HEK293 (cell line): ENCODE measurements around the gene ZNF735.

Experiments
- ZBTB1 ChIP-seq: fragments of 450-650 bp; formaldehyde crosslinking; IDR thresholded peaks from 2 replicates; pipeline ENCODE4 v1.5.1; 2016; ENCODE audit warnings: missing biosample characterization, missing genetic modification characterization
- ZBTB20 ChIP-seq: fragments of 450-650 bp; formaldehyde crosslinking; IDR thresholded peaks from 2 replicates; pipeline ENCODE4 v1.5.1; 2016; ENCODE audit warnings: missing biosample characterization, missing genetic modification characterization
- ZFHX2 ChIP-seq: fragments of 450-650 bp; formaldehyde crosslinking; conservative IDR thresholded peaks from 2 replicates; pipeline ENCODE4 v1.5.1; 2016; ENCODE audit warnings: missing biosample characterization, missing genetic modification characterization
- ZNF140 ChIP-seq: fragments of 450-650 bp; formaldehyde crosslinking; IDR thresholded peaks from 2 replicates; pipeline ENCODE4 v1.5.1; 2016; ENCODE audit warnings: missing biosample characterization, missing genetic modification characterization
- ZNF324 ChIP-seq: fragments of 450-650 bp; formaldehyde crosslinking; IDR thresholded peaks from 2 replicates; pipeline ENCODE4 v1.5.1; 2016; ENCODE audit warnings: missing biosample characterization, missing genetic modification characterization
- ZNF510 ChIP-seq: fragments of 450-650 bp; formaldehyde crosslinking; IDR thresholded peaks from 2 replicates; pipeline ENCODE4 v1.5.1; 2018; ENCODE audit warnings: mild to moderate bottlenecking, missing genetic modification characterization, missing biosample characterization; ENCODE audit not compliant: insufficient replicate concordance
- ZNF558 ChIP-seq: fragments of 450-650 bp; formaldehyde crosslinking; IDR thresholded peaks from 2 replicates; pipeline ENCODE4 v1.5.1; 2016; ENCODE audit warnings: missing biosample characterization, missing genetic modification characterization
- TF ChIP-seq, protein P1 (sequence below): fragments of 450-650 bp; formaldehyde crosslinking; IDR thresholded peaks from 2 replicates; pipeline ENCODE4 v1.5.1; 2016; ENCODE audit warnings: missing biosample characterization, missing genetic modification characterization
- TF ChIP-seq, protein P2 (sequence below): fragments of 450-650 bp; formaldehyde crosslinking; IDR thresholded peaks from 2 replicates; pipeline ENCODE4 v1.5.1; 2016; ENCODE audit warnings: missing biosample characterization, missing genetic modification characterization, low read depth
- TF ChIP-seq, protein P3 (sequence below): fragments of 450-650 bp; formaldehyde crosslinking; conservative IDR thresholded peaks from 2 replicates; pipeline ENCODE4 v1.5.1; 2016; ENCODE audit warnings: low read depth, missing biosample characterization, missing genetic modification characterization
- TF ChIP-seq, protein P4 (sequence below): fragments of 450-650 bp; formaldehyde crosslinking; IDR thresholded peaks from 2 replicates; pipeline ENCODE4 v1.5.1; 2016; ENCODE audit warnings: missing biosample characterization, missing genetic modification characterization
- TF ChIP-seq, protein P5 (sequence below): fragments of 450-650 bp; formaldehyde crosslinking; IDR thresholded peaks from 2 replicates; pipeline ENCODE4 v1.5.1; 2016; ENCODE audit warnings: missing biosample characterization, missing genetic modification characterization
- TF ChIP-seq, protein P6 (sequence below): fragments of 450-650 bp; formaldehyde crosslinking; IDR thresholded peaks from 2 replicates; pipeline ENCODE4 v1.5.1; 2016; ENCODE audit warnings: missing biosample characterization, missing genetic modification characterization, borderline replicate concordance

DNA sequence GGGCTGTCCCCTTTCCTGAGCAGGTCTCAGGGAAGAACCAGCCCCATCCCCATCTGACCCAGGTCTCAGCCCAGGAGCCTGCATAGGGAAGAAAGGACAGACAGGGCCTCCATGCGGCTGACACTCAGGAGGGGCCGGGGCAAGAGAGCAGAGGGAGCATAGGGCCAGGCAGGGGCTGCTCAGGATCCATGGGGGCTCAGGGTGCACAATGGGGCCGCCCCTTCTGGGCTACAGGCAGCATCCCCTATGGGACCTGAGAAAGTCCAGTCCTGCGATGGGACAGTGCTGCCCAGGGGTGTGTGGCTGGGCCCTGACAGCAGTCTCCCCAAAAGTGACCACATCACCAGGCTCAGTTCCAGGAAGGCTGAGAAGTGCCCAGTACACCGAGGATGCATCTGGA lies 32.7 kb upstream of the ZNF735 start:
- TF ChIP-seq, protein P1, sequence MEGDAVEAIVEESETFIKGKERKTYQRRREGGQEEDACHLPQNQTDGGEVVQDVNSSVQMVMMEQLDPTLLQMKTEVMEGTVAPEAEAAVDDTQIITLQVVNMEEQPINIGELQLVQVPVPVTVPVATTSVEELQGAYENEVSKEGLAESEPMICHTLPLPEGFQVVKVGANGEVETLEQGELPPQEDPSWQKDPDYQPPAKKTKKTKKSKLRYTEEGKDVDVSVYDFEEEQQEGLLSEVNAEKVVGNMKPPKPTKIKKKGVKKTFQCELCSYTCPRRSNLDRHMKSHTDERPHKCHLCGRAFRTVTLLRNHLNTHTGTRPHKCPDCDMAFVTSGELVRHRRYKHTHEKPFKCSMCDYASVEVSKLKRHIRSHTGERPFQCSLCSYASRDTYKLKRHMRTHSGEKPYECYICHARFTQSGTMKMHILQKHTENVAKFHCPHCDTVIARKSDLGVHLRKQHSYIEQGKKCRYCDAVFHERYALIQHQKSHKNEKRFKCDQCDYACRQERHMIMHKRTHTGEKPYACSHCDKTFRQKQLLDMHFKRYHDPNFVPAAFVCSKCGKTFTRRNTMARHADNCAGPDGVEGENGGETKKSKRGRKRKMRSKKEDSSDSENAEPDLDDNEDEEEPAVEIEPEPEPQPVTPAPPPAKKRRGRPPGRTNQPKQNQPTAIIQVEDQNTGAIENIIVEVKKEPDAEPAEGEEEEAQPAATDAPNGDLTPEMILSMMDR (tag by site-specific recombination): no peak
- TF ChIP-seq, protein P2, sequence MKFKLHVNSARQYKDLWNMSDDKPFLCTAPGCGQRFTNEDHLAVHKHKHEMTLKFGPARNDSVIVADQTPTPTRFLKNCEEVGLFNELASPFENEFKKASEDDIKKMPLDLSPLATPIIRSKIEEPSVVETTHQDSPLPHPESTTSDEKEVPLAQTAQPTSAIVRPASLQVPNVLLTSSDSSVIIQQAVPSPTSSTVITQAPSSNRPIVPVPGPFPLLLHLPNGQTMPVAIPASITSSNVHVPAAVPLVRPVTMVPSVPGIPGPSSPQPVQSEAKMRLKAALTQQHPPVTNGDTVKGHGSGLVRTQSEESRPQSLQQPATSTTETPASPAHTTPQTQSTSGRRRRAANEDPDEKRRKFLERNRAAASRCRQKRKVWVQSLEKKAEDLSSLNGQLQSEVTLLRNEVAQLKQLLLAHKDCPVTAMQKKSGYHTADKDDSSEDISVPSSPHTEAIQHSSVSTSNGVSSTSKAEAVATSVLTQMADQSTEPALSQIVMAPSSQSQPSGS (tag by site-specific recombination): no peak
- TF ChIP-seq ZNF510 (tag by site-specific recombination) (no peak), ZNF324 (tag by site-specific recombination) (no peak), ZBTB1 (tag by site-specific recombination) (no peak), ZNF558 (no peak), ZFHX2 (tag by site-specific recombination) (no peak), ZNF140 (tag by site-specific recombination) (no peak), ZBTB20 (tag by site-specific recombination) (no peak)
- TF ChIP-seq, protein P3, sequence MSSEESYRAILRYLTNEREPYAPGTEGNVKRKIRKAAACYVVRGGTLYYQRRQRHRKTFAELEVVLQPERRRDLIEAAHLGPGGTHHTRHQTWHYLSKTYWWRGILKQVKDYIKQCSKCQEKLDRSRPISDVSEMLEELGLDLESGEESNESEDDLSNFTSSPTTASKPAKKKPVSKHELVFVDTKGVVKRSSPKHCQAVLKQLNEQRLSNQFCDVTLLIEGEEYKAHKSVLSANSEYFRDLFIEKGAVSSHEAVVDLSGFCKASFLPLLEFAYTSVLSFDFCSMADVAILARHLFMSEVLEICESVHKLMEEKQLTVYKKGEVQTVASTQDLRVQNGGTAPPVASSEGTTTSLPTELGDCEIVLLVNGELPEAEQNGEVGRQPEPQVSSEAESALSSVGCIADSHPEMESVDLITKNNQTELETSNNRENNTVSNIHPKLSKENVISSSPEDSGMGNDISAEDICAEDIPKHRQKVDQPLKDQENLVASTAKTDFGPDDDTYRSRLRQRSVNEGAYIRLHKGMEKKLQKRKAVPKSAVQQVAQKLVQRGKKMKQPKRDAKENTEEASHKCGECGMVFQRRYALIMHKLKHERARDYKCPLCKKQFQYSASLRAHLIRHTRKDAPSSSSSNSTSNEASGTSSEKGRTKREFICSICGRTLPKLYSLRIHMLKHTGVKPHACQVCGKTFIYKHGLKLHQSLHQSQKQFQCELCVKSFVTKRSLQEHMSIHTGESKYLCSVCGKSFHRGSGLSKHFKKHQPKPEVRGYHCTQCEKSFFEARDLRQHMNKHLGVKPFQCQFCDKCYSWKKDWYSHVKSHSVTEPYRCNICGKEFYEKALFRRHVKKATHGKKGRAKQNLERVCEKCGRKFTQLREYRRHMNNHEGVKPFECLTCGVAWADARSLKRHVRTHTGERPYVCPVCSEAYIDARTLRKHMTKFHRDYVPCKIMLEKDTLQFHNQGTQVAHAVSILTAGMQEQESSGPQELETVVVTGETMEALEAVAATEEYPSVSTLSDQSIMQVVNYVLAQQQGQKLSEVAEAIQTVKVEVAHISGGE (tag by site-specific recombination): no peak
- TF ChIP-seq, protein P4, sequence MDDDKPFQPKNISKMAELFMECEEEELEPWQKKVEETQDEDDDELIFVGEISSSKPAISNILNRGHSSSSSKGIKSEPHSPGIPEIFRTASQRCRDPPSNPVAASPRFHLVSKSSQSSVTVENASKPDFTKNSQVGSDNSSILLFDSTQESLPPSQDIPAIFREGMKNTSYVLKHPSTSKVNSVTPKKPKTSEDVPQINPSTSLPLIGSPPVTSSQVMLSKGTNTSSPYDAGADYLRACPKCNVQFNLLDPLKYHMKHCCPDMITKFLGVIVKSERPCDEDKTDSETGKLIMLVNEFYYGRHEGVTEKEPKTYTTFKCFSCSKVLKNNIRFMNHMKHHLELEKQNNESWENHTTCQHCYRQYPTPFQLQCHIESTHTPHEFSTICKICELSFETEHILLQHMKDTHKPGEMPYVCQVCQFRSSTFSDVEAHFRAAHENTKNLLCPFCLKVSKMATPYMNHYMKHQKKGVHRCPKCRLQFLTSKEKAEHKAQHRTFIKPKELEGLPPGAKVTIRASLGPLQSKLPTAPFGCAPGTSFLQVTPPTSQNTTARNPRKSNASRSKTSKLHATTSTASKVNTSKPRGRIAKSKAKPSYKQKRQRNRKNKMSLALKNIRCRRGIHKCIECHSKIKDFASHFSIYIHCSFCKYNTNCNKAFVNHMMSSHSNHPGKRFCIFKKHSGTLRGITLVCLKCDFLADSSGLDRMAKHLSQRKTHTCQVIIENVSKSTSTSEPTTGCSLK (tag by site-specific recombination): no peak
- TF ChIP-seq, protein P5, sequence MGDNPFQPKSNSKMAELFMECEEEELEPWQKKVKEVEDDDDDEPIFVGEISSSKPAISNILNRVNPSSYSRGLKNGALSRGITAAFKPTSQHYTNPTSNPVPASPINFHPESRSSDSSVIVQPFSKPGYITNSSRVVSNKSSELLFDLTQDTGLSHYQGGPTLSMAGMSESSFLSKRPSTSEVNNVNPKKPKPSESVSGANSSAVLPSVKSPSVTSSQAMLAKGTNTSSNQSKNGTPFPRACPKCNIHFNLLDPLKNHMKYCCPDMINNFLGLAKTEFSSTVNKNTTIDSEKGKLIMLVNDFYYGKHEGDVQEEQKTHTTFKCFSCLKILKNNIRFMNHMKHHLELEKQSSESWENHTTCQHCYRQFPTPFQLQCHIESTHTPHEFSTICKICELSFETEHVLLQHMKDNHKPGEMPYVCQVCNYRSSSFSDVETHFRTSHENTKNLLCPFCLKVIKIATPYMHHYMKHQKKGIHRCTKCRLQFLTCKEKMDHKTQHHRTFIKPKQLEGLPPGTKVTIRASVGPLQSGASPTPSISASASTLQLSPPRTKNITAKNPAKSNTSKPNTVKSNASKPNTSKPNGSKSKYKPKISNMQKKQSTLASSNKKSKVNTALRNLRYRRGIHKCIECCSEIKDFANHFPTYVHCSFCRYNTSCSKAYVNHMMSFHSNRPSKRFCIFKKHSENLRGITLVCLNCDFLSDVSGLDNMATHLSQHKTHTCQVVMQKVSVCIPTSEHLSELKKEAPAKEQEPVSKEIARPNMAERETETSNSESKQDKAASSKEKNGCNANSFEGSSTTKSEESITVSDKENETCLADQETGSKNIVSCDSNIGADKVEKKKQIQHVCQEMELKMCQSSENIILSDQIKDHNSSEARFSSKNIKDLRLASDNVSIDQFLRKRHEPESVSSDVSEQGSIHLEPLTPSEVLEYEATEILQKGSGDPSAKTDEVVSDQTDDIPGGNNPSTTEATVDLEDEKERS (tag by site-specific recombination): no peak
- TF ChIP-seq, protein P6, sequence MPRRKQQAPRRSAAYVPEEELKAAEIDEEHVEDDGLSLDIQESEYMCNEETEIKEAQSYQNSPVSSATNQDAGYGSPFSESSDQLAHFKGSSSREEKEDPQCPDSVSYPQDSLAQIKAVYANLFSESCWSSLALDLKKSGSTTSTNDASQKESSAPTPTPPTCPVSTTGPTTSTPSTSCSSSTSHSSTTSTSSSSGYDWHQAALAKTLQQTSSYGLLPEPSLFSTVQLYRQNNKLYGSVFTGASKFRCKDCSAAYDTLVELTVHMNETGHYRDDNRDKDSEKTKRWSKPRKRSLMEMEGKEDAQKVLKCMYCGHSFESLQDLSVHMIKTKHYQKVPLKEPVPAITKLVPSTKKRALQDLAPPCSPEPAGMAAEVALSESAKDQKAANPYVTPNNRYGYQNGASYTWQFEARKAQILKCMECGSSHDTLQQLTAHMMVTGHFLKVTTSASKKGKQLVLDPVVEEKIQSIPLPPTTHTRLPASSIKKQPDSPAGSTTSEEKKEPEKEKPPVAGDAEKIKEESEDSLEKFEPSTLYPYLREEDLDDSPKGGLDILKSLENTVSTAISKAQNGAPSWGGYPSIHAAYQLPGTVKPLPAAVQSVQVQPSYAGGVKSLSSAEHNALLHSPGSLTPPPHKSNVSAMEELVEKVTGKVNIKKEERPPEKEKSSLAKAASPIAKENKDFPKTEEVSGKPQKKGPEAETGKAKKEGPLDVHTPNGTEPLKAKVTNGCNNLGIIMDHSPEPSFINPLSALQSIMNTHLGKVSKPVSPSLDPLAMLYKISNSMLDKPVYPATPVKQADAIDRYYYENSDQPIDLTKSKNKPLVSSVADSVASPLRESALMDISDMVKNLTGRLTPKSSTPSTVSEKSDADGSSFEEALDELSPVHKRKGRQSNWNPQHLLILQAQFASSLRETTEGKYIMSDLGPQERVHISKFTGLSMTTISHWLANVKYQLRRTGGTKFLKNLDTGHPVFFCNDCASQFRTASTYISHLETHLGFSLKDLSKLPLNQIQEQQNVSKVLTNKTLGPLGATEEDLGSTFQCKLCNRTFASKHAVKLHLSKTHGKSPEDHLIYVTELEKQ (tag by site-specific recombination): no peak
